HG02973 (cell line): ENCODE measurements around the gene TEAD3.

Source experiments
- ATAC-seq: cut with Tn5 transposase; IDR thresholded peaks from one replicate; pipeline ENCODE4 v1.9.1; 2021; ENCODE audit warnings: moderate library complexity; ENCODE audit not compliant: unreplicated experiment

The TEAD3 gene

GRCh38 chr6:35477028-35477427, 19.9 kb downstream of the TEAD3 start:
- no peak for ATAC-seq

GRCh38 chr6:35476004-35476403, 20.9 kb downstream of the TEAD3 start:
- no peak for ATAC-seq

- ATAC-seq, result no peak
Observed at GRCh38 chr6:35475573-35475972, 21.3 kb downstream of the TEAD3 start.

- ATAC-seq, result no peak
Observed at GRCh38 chr6:35474942-35475570, 21.8 kb downstream of the TEAD3 start.

GRCh38 chr6:35474131-35474941, 22.5 kb downstream of the TEAD3 start:
- no peak for ATAC-seq

- ATAC-seq, result no peak
Observed at GRCh38 chr6:35473850-35474130, 23.1 kb downstream of the TEAD3 start.

- no peak for ATAC-seq
Observed at GRCh38 chr6:35473075-35473849, 23.6 kb downstream of the TEAD3 start.

- ATAC-seq, result no peak
Observed at GRCh38 chr6:35471836-35472345, 25.0 kb downstream of the TEAD3 start.

GRCh38 chr6:35470663-35471120, 26.2 kb downstream of the TEAD3 start:
- ATAC-seq, result no peak

- ATAC-seq, result no peak
Observed at GRCh38 chr6:35469751-35470662, 26.9 kb downstream of the TEAD3 start.

GRCh38 chr6:35468980-35469750, 27.7 kb downstream of the TEAD3 start:
- no peak for ATAC-seq

- ATAC-seq, result peak; percentile 85
Observed at GRCh38 chr6:35468181-35468979, 28.5 kb downstream of the TEAD3 start, which contains the start of gene RPL10A. TSS of gene RPL10A (plus strand) at chr6:35468401. CDS start at chr6:35468435, 34 bp downstream.

- ATAC-seq, result no peak
Observed at GRCh38 chr6:35465646-35466045, 31.2 kb downstream of the TEAD3 start.

- no peak for ATAC-seq
Observed at GRCh38 chr6:35463292-35463691, 33.6 kb downstream of the TEAD3 start.

GRCh38 chr6:35461270-35461669, 35.6 kb downstream of the TEAD3 start:
- no peak for ATAC-seq

GRCh38 chr6:35457907-35458306, 39.0 kb downstream of the TEAD3 start:
- no peak for ATAC-seq

GRCh38 chr6:35454391-35455110, 42.3 kb downstream of the TEAD3 start:
- ATAC-seq, result no peak

GRCh38 chr6:35453236-35453635, 43.6 kb downstream of the TEAD3 start:
- ATAC-seq, result no peak
